Sigmoid colon (tissue), 7 donors: ENCODE measurements around the gene DMRTA2. TPM values are rescaled to one million over a fixed set of nuclear protein-coding genes. Genes with fewer than 3 reads are reported as not detected.

Experiments
- DNase-seq: peaks from one replicate; pipeline ENCODE4 v3.0.0-alpha.2; 2019
- H3K27ac ChIP-seq, 4 donors: fragments of 200-600 bp; sonication (generic); one replicate each; pipeline ENCODE4 v1.5.1; 2016 to 2019; ENCODE audit warnings: mild to moderate bottlenecking in 1 of 4
- H3K27me3 ChIP-seq, 3 donors: fragments of 200-600 bp; sonication (generic); one replicate each; pipeline ENCODE4 v1.5.1; 2019; ENCODE audit warnings: mild to moderate bottlenecking in 1 of 3
- H3K36me3 ChIP-seq, 4 donors: fragments of 200-600 bp; sonication (generic); one replicate each; pipeline ENCODE4 v1.5.1; 2016 to 2019
- H3K4me1 ChIP-seq, 4 donors: fragments of 200-600 bp; sonication (generic); one replicate each; pipeline ENCODE4 v1.5.1; 2017 to 2019
- H3K4me3 ChIP-seq, 4 donors: fragments of 200-600 bp; sonication (generic); one replicate each; pipeline ENCODE4 v1.5.1; 2017 to 2019; ENCODE audit warnings: mild to moderate bottlenecking in 2 of 4, moderate library complexity in 1 of 4
- H3K9me3 ChIP-seq, 4 donors: fragments of 200-600 bp in 3 of 4; sonication (generic) in 3 of 4; one replicate each; pipeline versions ENCODE4 v1.5.1 to v1.6.1; 2013 to 2019
- CTCF ChIP-seq, 4 experiments: fragments of 450-650 bp in 3 of 4; fragments of 200-600 bp in 1 of 4; IDR thresholded peaks; one replicate each; pipeline ENCODE4 v1.5.1; 2016 to 2019; ENCODE audit warnings: antibody characterized with exemption in 4 of 4, mild to moderate bottlenecking in 3 of 4, moderate library complexity in 2 of 4
- EP300 ChIP-seq, 4 donors: sonication (generic); formaldehyde crosslinking; IDR thresholded peaks; one replicate each; pipeline ENCODE4 v1.6.1; 2017; ENCODE audit warnings: antibody characterized with exemption in 4 of 4
- POLR2A ChIP-seq, 2 donors: fragments of 450-650 bp; IDR thresholded peaks; one replicate each; pipeline ENCODE4 v1.6.1; 2016; ENCODE audit warnings: antibody characterized with exemption in 2 of 2, mild to moderate bottlenecking in 2 of 2, moderate library complexity in 2 of 2
- POLR2AphosphoS5 ChIP-seq, 4 donors: sonication (generic); formaldehyde crosslinking; IDR thresholded peaks; one replicate each; pipeline ENCODE4 v1.6.1; 2017; ENCODE audit warnings: antibody characterized with exemption in 4 of 4
- WGBS, 2 donors: extraction: QIAGEN DNeasy Blood & Tissue Kit; methylation state at CpG; one replicate each; pipeline ENCODE4 v1.1.7; 2013; 5-methylcytosine and 5-hydroxymethylcytosine counted together
- intact Hi-C: fragments of 100-400 bp; cut with DNase I; formaldehyde crosslinking; loops from one replicate; pipeline ENCODE4 v1.15.1; 2023
- polyA plus RNA-seq, 3 donors: library from polyadenylated mRNA; stranded (reverse); fragments of 200-250 nt; gene quantifications; one replicate each; pipeline ENCODE4 v1.2.3, GENCODE V29; 2013
- total RNA-seq, 4 donors: library from RNA; depleted of rRNA; stranded (reverse); fragments of >200 nt; gene quantifications; one replicate each; pipeline ENCODE4 v1.1.0, GENCODE V29; 2016
- donor health status: healthy with polysubstance abuse.
- donor health status: Bipolar disorder and iron deficiency.
- donor health status: healthy.

Gene DMRTA2
- total and polyA plus RNA-seq, 7 donors, result 0.04 to 0.55 (median 0.27) TPM; not detected in 4

GRCh38 chr1:50427818-50428779 lies 4.9 kb upstream of the DMRTA2 start:
- Histone ChIP-seq H3K27ac (no peak overlapping the region), H3K27me3 (peaks cover 75 to 92% (median 90%) of the 10 kb centered on the region in 3 donors), H3K4me3 (no peak overlapping the region), H3K9me3 (no peaks in the 10 kb centered on the region), H3K36me3 (no peaks in the 10 kb centered on the region), H3K4me1 (peaks cover 0 to 46% (median 44%) of the 10 kb centered on the region in 4 donors)
- DNase-seq, result no peak
- TF ChIP-seq POLR2AphosphoS5 (IDR thresholded peaks at IDR 0.05), result no peak
- TF ChIP-seq CTCF (IDR thresholded peaks at IDR 0.05), result no peak
- TF ChIP-seq POLR2A (IDR thresholded peaks at IDR 0.05), result no peak
- no peak for TF ChIP-seq EP300 (IDR thresholded peaks at IDR 0.05)
- WGBS, 2 donors, result 5 to 7% methylated on average over 35 of the region's 35 CpGs
- intact Hi-C loops, result no loop called here

- Histone ChIP-seq H3K4me1 (peaks cover 0 to 53% (median 52%) of the 10 kb centered on the region in 4 donors), H3K27me3 (peaks cover 83 to 100% (median 98%) of the 10 kb centered on the region in 3 donors), H3K27ac (no peak overlapping the region), H3K9me3 (no peaks in the 10 kb centered on the region), H3K36me3 (no peaks in the 10 kb centered on the region), H3K4me3 (no peak overlapping the region)
- no peak for DNase-seq
- WGBS, 2 donors, result 4 to 5% methylated on average over 44 of the region's 44 CpGs
- intact Hi-C loops, result no loop called here
- TF ChIP-seq POLR2AphosphoS5 (IDR thresholded peaks at IDR 0.05) (no peak), EP300 (IDR thresholded peaks at IDR 0.05) (no peak), POLR2A (IDR thresholded peaks at IDR 0.05) (no peak), CTCF (IDR thresholded peaks at IDR 0.05) (no peak)
Measured at GRCh38 chr1:50427086-50427817, 4.0 kb upstream of the DMRTA2 start.

GRCh38 chr1:50426702-50427085 lies 3.5 kb upstream of the DMRTA2 start:
- H3K27ac ChIP-seq, result no peak overlapping the region
- TF ChIP-seq CTCF (IDR thresholded peaks at IDR 0.05) (no peak), POLR2AphosphoS5 (IDR thresholded peaks at IDR 0.05) (no peak)
- peaks cover 0 to 58% (median 54%) of the 10 kb centered on the region in 4 donors for H3K4me1 ChIP-seq
- peaks cover 89 to 100% (median 100%) of the 10 kb centered on the region in 3 donors for H3K27me3 ChIP-seq
- DNase-seq, result no peak
- intact Hi-C loops, result no loop called here
- no peak overlapping the region for H3K4me3 ChIP-seq
- 3 to 4% methylated on average over 28 of the region's 28 CpGs for WGBS, 2 donors
- H3K36me3 ChIP-seq, result no peaks in the 10 kb centered on the region
- no peaks in the 10 kb centered on the region for H3K9me3 ChIP-seq

GRCh38 chr1:50426108-50426700 lies 3.0 kb upstream of the DMRTA2 start:
- Histone ChIP-seq H3K27ac (no peak overlapping the region), H3K27me3 (peaks cover 91 to 100% (median 100%) of the 10 kb centered on the region in 3 donors), H3K4me1 (peaks cover 0 to 61% (median 55%) of the 10 kb centered on the region in 4 donors), H3K9me3 (no peaks in the 10 kb centered on the region), H3K4me3 (no peak overlapping the region), H3K36me3 (no peaks in the 10 kb centered on the region)
- DNase-seq, result no peak
- intact Hi-C loops, result no loop called here
- 11 to 16% methylated on average over 20 of the region's 20 CpGs for WGBS, 2 donors
- TF ChIP-seq CTCF (IDR thresholded peaks at IDR 0.05) (no peak), EP300 (IDR thresholded peaks at IDR 0.05) (no peak), POLR2A (IDR thresholded peaks at IDR 0.05) (no peak)
